Measurements from ENCODE around the gene DRD4. TPM values are rescaled to one million over a fixed set of nuclear protein-coding genes. Genes with fewer than 3 reads are reported as not detected.
"Not testable (repeated sequence)": the region's sequence is repeated elsewhere in the genome, so short reads cannot be mapped to it uniquely, and the experiment has no call there.

DRD4 gene
- total RNA-seq, 2 experiments from 2014 or later = 0.42 to 0.76 TPM

DNA sequence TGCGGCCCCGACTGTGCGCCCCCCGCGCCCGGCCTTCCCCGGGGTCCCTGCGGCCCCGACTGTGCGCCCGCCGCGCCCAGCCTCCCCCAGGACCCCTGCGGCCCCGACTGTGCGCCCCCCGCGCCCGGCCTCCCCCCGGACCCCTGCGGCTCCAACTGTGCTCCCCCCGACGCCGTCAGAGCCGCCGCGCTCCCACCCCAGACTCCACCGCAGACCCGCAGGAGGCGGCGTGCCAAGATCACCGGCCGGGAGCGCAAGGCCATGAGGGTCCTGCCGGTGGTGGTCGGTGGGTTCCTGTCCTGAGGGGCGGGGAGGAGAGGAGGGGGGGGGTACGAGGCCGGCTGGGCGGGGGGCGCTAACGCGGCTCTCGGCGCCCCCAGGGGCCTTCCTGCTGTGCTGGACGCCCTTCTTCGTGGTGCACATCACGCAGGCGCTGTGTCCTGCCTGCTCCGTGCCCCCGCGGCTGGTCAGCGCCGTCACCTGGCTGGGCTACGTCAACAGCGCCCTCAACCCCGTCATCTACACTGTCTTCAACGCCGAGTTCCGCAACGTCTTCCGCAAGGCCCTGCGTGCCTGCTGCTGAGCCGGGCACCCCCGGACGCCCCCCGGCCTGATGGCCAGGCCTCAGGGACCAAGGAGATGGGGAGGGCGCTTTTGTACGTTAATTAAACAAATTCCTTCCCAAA is 3.1 kb downstream of the DRD4 start:
- no peaks in the 10 kb centered on the region for H3K9me3 Mint-ChIP-seq (ENCODE audit: insufficient read depth)
- DNase-seq (no peak), ATAC-seq (no peak)
- H3K4me3 Mint-ChIP-seq = no peak overlapping the region
- H3K27ac Mint-ChIP-seq = peak overlapping the region; percentile 61
- H3K36me3 Mint-ChIP-seq (ENCODE audit: low read depth) = peaks cover 4% of the 10 kb centered on the region
- peaks cover 32% of the 10 kb centered on the region for H3K27me3 Mint-ChIP-seq (ENCODE audit: low read depth)
- H3K4me1 Mint-ChIP-seq (ENCODE audit: low read depth) = peaks cover 16% of the 10 kb centered on the region
- ChIA-PET CTCF (no interaction called here), POLR2A (interaction anchor here (0.7 kb wide), 1 partner anchor 26 kb away, joined by 3 read pairs; no protein-coding TSS in a partner anchor)

DNA sequence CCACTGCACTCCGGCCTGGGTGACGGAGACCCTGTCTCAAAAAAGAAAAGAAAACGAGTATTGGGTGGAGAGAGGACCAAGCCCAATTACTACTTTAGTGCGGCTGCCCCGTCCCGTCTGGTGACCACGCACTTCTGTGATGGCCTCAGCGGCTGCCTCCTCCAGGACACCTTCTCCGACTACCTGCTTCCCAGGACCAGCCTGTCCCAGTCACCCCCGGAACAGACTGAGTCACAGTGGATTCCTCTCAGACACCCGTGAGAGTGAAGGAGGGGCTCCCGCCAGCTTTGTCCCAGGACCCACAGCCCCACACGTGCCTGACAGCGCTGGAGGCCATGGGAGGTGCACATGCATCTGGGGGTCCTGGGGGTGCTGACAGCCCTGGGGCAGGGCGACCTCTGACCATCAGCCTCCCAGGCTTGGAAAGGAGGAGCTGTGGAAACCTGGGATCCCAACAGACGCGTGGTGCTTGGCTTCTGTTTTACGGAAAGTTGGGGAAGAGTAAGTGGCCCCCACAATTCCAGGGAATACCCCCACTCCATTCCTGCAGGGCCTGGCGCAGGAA is 4.8 kb downstream of the DRD4 start:
- Mint-ChIP-seq H3K36me3 (ENCODE audit: low read depth) (peaks cover 4% of the 10 kb centered on the region), H3K27me3 (ENCODE audit: low read depth) (peaks cover 20% of the 10 kb centered on the region), H3K4me3 (no peak overlapping the region), H3K27ac (no peak overlapping the region), H3K9me3 (ENCODE audit: insufficient read depth) (no peaks in the 10 kb centered on the region), H3K4me1 (ENCODE audit: low read depth) (peaks cover 16% of the 10 kb centered on the region)
- no peak for ATAC-seq
- no peak for DNase-seq
- ChIA-PET POLR2A (interaction anchor here (1.1 to 1.6 kb wide), 2 partner anchors 26 to 57 kb away, joined by 3 to 6 read pairs; partner anchors contain the start of gene IRF7), CTCF (no interaction called here)

DNA sequence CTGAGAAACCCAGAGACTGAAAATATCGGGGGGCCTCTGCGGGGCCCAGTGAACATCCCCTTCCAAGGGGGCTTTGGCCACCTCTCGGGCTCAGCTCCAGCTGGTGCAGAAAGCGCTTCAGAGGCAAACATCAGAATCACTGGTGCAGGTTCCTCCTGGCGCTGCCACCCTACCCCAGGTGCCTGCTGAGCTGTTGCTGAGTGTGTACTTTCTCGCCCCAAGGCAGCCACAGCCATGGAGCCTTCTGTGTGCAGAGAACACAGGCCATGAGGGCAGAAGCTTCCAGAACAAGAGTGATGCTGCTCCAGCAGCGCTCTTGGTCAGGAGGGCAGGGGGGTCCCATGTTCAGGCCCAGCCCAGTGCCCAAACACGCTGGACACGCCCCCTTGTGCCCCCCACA is 6.3 kb downstream of the DRD4 start:
- no peak overlapping the region for H3K4me3 Mint-ChIP-seq
- H3K9me3 Mint-ChIP-seq (ENCODE audit: insufficient read depth) = no peaks in the 10 kb centered on the region
- peaks cover 12% of the 10 kb centered on the region for H3K27me3 Mint-ChIP-seq (ENCODE audit: low read depth)
- POLR2A ChIA-PET = no interaction called here
- ATAC-seq (no peak), DNase-seq (no peak)
- H3K27ac Mint-ChIP-seq = no peak overlapping the region
- CTCF ChIA-PET = no interaction called here
- H3K36me3 Mint-ChIP-seq (ENCODE audit: low read depth) = peaks cover 5% of the 10 kb centered on the region
- H3K4me1 Mint-ChIP-seq (ENCODE audit: low read depth) = peaks cover 10% of the 10 kb centered on the region

DNA sequence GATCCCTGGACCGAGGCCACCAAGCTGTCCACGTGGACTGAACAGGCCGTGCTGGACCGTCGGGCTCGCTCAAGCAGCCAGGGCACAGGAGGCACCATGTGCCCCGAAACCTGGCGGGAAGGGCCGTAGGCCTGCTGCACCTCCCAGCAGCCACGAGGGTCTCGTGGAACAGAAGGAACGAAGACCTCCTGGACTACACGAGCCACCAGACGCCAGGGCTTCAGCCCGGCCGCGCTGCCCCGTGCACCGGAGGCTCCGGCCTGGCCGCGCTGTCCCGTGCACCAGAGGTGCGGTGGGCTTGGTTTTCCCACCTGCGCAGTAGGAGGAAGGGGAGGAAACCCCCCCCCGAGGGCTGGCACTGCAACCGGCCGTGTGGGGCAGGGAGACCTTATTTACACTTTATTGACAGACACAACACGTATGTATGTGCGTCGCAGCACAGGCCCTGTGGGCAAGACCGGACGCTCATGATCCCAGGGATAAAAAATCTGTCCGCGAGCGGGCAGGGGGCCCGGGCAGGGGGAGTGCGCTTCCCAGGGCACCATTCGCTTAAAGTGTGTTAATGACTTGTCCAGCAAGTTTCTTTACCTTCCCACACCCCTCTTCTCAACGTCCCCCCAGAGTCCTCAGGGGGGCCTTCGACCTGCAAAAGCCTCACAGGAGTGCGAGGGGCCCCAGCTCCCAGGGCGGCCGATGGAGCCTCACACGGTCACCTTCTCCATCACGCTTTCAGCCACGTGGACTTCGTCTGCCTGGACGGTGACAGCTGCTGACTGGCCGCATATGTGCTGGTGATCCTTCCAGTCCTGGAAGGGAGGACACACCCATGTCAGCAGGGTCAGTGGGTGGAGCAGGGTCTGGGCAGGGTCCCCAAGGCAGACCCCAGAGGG is 7.0 kb downstream of the DRD4 start:
- no peak for DNase-seq
- Mint-ChIP-seq H3K27me3 (ENCODE audit: low read depth) (peaks cover 5% of the 10 kb centered on the region), H3K4me1 (ENCODE audit: low read depth) (peaks cover 10% of the 10 kb centered on the region), H3K36me3 (ENCODE audit: low read depth) (peaks cover 5% of the 10 kb centered on the region), H3K4me3 (no peak overlapping the region), H3K9me3 (ENCODE audit: insufficient read depth) (no peaks in the 10 kb centered on the region), H3K27ac (no peak overlapping the region)
- ChIA-PET CTCF (no interaction called here), POLR2A (no interaction called here)
- ATAC-seq = no peak

DNA sequence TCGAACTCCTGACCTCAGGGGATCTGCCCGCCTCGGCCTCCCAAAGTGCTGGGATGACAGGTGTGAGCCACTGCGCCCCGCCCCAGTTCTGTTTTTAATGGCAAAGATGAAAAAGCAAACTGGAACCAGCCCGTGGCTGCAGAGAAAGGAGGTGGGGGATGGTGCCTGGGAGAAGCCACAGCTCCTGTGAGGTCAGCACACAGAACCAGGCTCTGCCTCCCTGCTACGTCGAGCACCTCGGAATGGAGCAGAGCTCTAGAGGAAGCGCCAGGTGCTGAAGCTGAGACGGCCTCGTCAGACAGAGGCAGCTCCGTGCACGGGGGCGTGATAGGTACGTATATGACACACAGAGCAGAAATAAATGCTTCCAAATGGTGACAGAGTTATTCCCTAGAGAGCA is 8.5 kb downstream of the DRD4 start:
- ATAC-seq (no peak), DNase-seq (no peak)
- H3K27me3 Mint-ChIP-seq (ENCODE audit: low read depth) = no peaks in the 10 kb centered on the region
- CTCF ChIA-PET = no interaction called here
- H3K36me3 Mint-ChIP-seq (ENCODE audit: low read depth) = peaks cover 8% of the 10 kb centered on the region
- H3K4me1 Mint-ChIP-seq (ENCODE audit: low read depth) = peaks cover 7% of the 10 kb centered on the region
- H3K9me3 Mint-ChIP-seq (ENCODE audit: insufficient read depth) = no peaks in the 10 kb centered on the region
- no peak overlapping the region for H3K27ac Mint-ChIP-seq
- H3K4me3 Mint-ChIP-seq = no peak overlapping the region
- POLR2A ChIA-PET = no interaction called here

DNA sequence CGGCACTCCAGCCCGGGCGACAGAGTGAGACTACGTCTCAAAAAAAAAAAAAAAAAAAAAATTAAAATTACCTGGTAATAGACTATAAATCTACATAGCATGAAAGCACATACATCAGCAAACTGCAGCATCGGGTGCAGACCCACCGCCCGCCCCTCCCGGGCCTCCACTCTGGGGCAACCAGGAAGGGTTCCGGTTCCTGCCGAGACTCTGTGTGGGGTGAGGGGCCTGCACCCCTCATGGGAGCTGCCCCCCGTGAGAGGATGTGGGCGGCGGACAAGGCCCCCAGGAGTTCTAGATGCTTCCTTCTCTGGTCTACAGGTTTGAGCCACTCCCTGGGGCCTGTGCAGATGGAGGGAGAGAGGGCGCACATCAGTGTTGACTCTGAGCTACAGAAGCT is 9.1 kb downstream of the DRD4 start:
- CTCF ChIA-PET = interaction anchor here (1.5 kb wide), 1 partner anchor 80 kb away, joined by 4 read pairs; no protein-coding TSS in a partner anchor
- ATAC-seq (no peak), DNase-seq (no peak)
- Mint-ChIP-seq H3K4me3 (no peak overlapping the region), H3K36me3 (ENCODE audit: low read depth) (peaks cover 8% of the 10 kb centered on the region), H3K27me3 (ENCODE audit: low read depth) (no peaks in the 10 kb centered on the region), H3K4me1 (ENCODE audit: low read depth) (peaks cover 2% of the 10 kb centered on the region), H3K9me3 (ENCODE audit: insufficient read depth) (no peaks in the 10 kb centered on the region), H3K27ac (no peak overlapping the region)
- POLR2A ChIA-PET = no interaction called here

DNA sequence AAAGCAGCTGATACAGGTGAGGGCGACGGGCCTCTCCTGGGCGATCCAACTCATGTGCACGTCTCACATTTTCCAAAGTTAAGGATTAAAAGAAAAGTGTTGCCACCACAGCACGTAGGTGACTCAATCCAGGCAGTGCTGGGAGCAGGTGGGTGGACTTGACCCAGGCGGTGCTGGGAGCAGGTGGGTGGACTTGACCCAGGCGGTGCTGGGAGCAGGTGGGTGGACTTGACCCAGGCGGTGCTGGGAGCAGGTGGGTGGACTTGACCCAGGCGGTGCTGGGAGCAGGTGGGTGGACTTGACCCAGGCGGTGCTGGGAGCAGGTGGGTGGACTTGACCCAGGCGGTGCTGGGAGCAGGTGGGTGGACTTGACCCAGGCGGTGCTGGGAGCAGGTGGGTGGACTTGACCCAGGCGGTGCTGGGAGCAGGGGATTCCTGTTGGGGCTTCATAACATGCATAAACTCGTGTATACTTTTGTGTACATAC is 10.6 kb downstream of the DRD4 start:
- CTCF ChIA-PET; H3K9me3 Mint-ChIP-seq (ENCODE audit: insufficient read depth); POLR2A ChIA-PET; H3K27me3 Mint-ChIP-seq (ENCODE audit: low read depth); H3K4me3 Mint-ChIP-seq; H3K27ac Mint-ChIP-seq; H3K4me1 Mint-ChIP-seq (ENCODE audit: low read depth); ATAC-seq; DNase-seq: not testable (repeated sequence)
- peaks cover 12% of the 10 kb centered on the region for H3K36me3 Mint-ChIP-seq (ENCODE audit: low read depth)

DNA sequence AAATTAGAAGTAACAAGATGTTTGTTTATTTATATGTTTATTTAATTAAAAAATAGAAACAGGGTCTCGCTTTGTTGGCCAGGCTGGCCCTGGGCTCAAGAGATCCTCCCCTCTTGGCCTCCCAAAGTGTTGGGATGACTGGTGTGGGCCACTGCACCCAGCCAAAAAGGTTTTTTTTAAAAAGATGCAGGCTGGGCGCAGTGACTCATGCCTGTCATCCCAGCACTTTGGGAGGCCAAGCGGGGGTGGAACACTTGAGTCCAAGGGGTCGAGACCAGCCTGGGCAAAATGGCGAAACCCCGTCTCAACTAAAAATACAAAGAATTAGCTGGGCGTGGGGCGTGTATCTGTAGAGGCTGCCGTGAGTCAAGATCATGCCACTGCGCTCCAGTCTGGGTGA is 13.4 kb downstream of the DRD4 start:
- ChIA-PET POLR2A (interaction anchor here (0.6 kb wide), 1 partner anchor 73 kb away, joined by 3 read pairs; no protein-coding TSS in a partner anchor), CTCF (no interaction called here)
- Mint-ChIP-seq H3K27me3 (ENCODE audit: low read depth) (no peaks in the 10 kb centered on the region), H3K4me1 (ENCODE audit: low read depth) (peaks cover 2% of the 10 kb centered on the region), H3K4me3 (no peak overlapping the region), H3K9me3 (ENCODE audit: insufficient read depth) (no peaks in the 10 kb centered on the region), H3K27ac (no peak overlapping the region), H3K36me3 (ENCODE audit: low read depth) (peaks cover 14% of the 10 kb centered on the region)
- no peak for DNase-seq
- no peak for ATAC-seq

DNA sequence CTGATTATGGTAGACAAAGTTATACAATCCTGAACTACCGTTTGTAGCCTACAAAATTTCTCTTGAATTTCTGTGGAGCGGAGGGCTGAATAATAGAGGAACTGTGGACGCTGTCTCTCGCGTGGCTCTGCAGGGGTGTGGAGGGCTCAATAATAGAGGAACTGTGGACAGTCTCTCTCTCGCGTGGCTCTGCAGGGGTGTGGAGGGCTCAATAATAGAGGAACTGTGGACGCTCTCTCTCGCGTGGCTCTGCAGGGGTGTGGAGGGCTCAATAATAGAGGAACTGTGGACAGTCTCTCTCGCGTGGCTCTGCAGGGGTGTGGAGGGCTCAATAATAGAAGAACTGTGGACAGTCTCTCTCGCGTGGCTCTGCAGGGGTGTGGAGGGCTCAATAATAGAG is 16.1 kb downstream of the DRD4 start:
- H3K36me3 Mint-ChIP-seq (ENCODE audit: low read depth); H3K27ac Mint-ChIP-seq; ATAC-seq; H3K9me3 Mint-ChIP-seq (ENCODE audit: insufficient read depth); DNase-seq; CTCF ChIA-PET; POLR2A ChIA-PET; H3K4me3 Mint-ChIP-seq; H3K4me1 Mint-ChIP-seq (ENCODE audit: low read depth); H3K27me3 Mint-ChIP-seq (ENCODE audit: low read depth): not testable (repeated sequence)

DNA sequence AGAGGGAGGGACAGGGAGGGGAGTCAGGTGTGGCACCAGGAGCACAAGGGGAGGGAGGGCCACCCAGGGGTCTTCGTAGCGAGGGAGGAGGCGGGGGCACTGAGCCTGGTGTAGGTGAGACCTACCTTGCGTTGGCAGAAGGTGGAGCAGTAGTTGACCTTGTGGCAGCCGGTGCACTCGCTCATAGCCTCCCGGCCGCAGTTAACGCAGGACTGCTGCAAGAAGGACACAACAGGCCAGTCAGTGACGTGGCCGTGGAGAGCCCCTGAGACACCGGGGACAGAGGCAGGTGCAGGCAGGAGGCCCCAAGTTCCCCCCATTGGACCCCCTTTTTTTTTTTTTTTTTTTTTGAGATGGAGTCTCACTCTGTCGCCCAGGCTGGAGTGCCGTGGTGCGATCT is 16.8 kb downstream of the DRD4 start:
- no peak for DNase-seq
- H3K4me1 Mint-ChIP-seq (ENCODE audit: low read depth) = no peaks in the 10 kb centered on the region
- H3K27me3 Mint-ChIP-seq (ENCODE audit: low read depth) = no peaks in the 10 kb centered on the region
- peaks cover 9% of the 10 kb centered on the region for H3K36me3 Mint-ChIP-seq (ENCODE audit: low read depth)
- no peaks in the 10 kb centered on the region for H3K9me3 Mint-ChIP-seq (ENCODE audit: insufficient read depth)
- ATAC-seq = no peak
- H3K27ac Mint-ChIP-seq = no peak overlapping the region
- H3K4me3 Mint-ChIP-seq = no peak overlapping the region
- CTCF ChIA-PET = no interaction called here
- POLR2A ChIA-PET = no interaction called here

DNA sequence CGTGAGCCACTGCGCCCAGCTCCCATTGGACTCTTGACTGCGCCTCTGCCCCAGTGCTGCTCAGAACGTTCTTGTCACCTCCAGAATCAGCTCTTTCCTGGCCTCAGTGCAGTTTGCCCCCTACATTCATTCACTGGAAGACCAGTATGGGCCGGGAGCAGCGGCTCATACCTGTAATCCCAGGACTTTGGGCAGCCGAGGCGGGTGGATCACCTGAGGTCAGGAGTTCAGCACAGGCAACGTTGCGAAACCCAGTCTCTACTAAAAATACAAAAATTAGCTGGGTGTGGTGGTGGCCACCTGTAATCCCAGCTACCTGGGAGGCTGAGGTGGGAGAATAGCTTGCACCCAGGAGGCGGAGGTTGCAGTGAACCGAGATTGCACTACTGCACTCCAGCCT is 17.4 kb downstream of the DRD4 start:
- ATAC-seq; H3K36me3 Mint-ChIP-seq (ENCODE audit: low read depth); DNase-seq; CTCF ChIA-PET; H3K4me1 Mint-ChIP-seq (ENCODE audit: low read depth); H3K27ac Mint-ChIP-seq; H3K27me3 Mint-ChIP-seq (ENCODE audit: low read depth); H3K9me3 Mint-ChIP-seq (ENCODE audit: insufficient read depth); H3K4me3 Mint-ChIP-seq; POLR2A ChIA-PET: not testable (repeated sequence)

Data from activated CD8-positive, alpha-beta T cell treated with anti-CD3 and anti-CD28 coated beads, Interleukin-2, amount 10 ng/mL, durations not matched to agents 7 days and 5 days (primary cell).